MM.1S (cell line): Measurements from ENCODE around the gene MAPK12.

Source experiments
- DNase-seq: peaks from one replicate; pipeline ENCODE4 v3.0.0-alpha.2; 2015
- H2AFZ ChIP-seq: fragments of 300-600 bp; sonication (generic); 2 replicates; pipeline ENCODE4 v1.6.0; 2016; ENCODE audit warnings: antibody characterized with exemption, low read length
- H3F3A ChIP-seq: fragments of 300-600 bp; sonication (generic); 2 replicates; pipeline ENCODE4 v1.6.1; 2016; ENCODE audit warnings: mild to moderate bottlenecking, antibody characterized with exemption, low read length, moderate library complexity, mixed read lengths; ENCODE audit not compliant: insufficient read depth
- H3K27ac ChIP-seq: fragments of 300-600 bp; sonication (generic); 2 replicates; pipeline ENCODE4 v1.5.1; 2016; ENCODE audit warnings: mild to moderate bottlenecking, low read length
- H3K27me3 ChIP-seq: fragments of 300-600 bp; sonication (generic); replicated peaks from 2 replicates; pipeline ENCODE4 v1.6.0; 2016; ENCODE audit warnings: low read length; ENCODE audit not compliant: insufficient read depth
- H3K36me3 ChIP-seq: fragments of 300-600 bp; sonication (generic); replicated peaks from 2 replicates; pipeline ENCODE4 v1.6.1; 2016; ENCODE audit warnings: mild to moderate bottlenecking, low read length, mixed read lengths; ENCODE audit not compliant: insufficient read depth
- H3K4me1 ChIP-seq: fragments of 300-600 bp; sonication (generic); 2 replicates; pipeline ENCODE4 v1.6.1; 2016; ENCODE audit warnings: low read length, mixed read lengths
- H3K4me2 ChIP-seq: fragments of 300-600 bp; sonication (generic); 2 replicates; pipeline ENCODE4 v1.6.0; 2016; ENCODE audit warnings: low read depth, low read length
- H3K4me3 ChIP-seq: fragments of 300-600 bp; sonication (generic); 2 replicates; pipeline ENCODE4 v1.5.1; 2016; ENCODE audit warnings: low read length, mixed read lengths
- H3K79me2 ChIP-seq: fragments of 300-600 bp; sonication (generic); 2 replicates; pipeline ENCODE4 v1.6.1; 2016; ENCODE audit warnings: mixed run types, low read length, mixed read lengths
- H3K9ac ChIP-seq: fragments of 300-600 bp; sonication (generic); 2 replicates; pipeline ENCODE4 v1.6.1; 2016; ENCODE audit warnings: low read length, mixed read lengths
- H3K9me2 ChIP-seq: fragments of 300-600 bp; sonication (generic); replicated peaks from 2 replicates; pipeline ENCODE4 v1.6.1; 2016; ENCODE audit warnings: mild to moderate bottlenecking, low read length, mixed read lengths; ENCODE audit not compliant: insufficient read depth
- H3K9me3 ChIP-seq: fragments of 300-600 bp; sonication (generic); replicated peaks from 2 replicates; pipeline ENCODE4 v1.6.1; 2016; ENCODE audit warnings: mild to moderate bottlenecking, low read length, mixed read lengths; ENCODE audit not compliant: insufficient read depth
- H4K20me1 ChIP-seq: fragments of 300-600 bp; sonication (generic); 2 replicates; pipeline ENCODE4 v1.6.1; 2016; ENCODE audit warnings: mild to moderate bottlenecking, low read length, moderate library complexity, mixed read lengths; ENCODE audit not compliant: insufficient read depth
- CTCF ChIP-seq: fragments of 300-600 bp; sonication (generic); IDR thresholded peaks from 2 replicates; pipeline ENCODE4 v1.5.1; 2016; ENCODE audit warnings: antibody characterized with exemption, low read length, mixed read lengths
- EZH2 ChIP-seq: fragments of 300-600 bp; sonication (generic); optimal IDR thresholded peaks from 2 replicates; pipeline ENCODE3; 2017; ENCODE audit warnings: low read depth, mild to moderate bottlenecking, antibody characterized with exemption, low read length, mixed read lengths
- EZH2phosphoT487 ChIP-seq: fragments of 300-600 bp; sonication (generic); IDR thresholded peaks from 2 replicates; pipeline ENCODE4 v1.6.1; 2018; ENCODE audit warnings: antibody characterized with exemption, low read length

MAPK12 gene

GRCh38 chr22:50292643-50293440, 31.4 kb upstream of the MAPK12 start:
- no peak overlapping the region for H3K9ac ChIP-seq
- no peak for DNase-seq
- H3K79me2 ChIP-seq: peaks cover 12% of the 10 kb centered on the region; the same call in 1 of the 2 replicates
- no peaks in the 10 kb centered on the region for H4K20me1 ChIP-seq
- no peaks in the 10 kb centered on the region for H3K36me3 ChIP-seq
- no peaks in the 10 kb centered on the region for H3K9me3 ChIP-seq
- H3K4me3 ChIP-seq: no peak overlapping the region
- no peaks in the 10 kb centered on the region for H3K27me3 ChIP-seq
- H3F3A ChIP-seq: no peaks in the 10 kb centered on the region
- H3K4me2 ChIP-seq: no peak overlapping the region
- H2AFZ ChIP-seq: no peak overlapping the region
- TF ChIP-seq EZH2: no peak
- no peak for TF ChIP-seq EZH2phosphoT487
- TF ChIP-seq CTCF: no peak
- no peaks in the 10 kb centered on the region for H3K4me1 ChIP-seq
- no peak overlapping the region for H3K27ac ChIP-seq
- no peaks in the 10 kb centered on the region for H3K9me2 ChIP-seq

- DNase-seq: no peak
- Histone ChIP-seq H3K36me3 (no peaks in the 10 kb centered on the region), H3K4me3 (no peak overlapping the region), H3K9me3 (no peaks in the 10 kb centered on the region), H2AFZ (no peak overlapping the region), H3K79me2 (peaks cover 5% of the 10 kb centered on the region; the same call in 1 of the 2 replicates), H3K9ac (no peak overlapping the region), H3K4me2 (no peak overlapping the region), H3K27me3 (no peaks in the 10 kb centered on the region), H3K9me2 (no peaks in the 10 kb centered on the region), H3F3A (no peaks in the 10 kb centered on the region), H3K27ac (no peak overlapping the region), H4K20me1 (no peaks in the 10 kb centered on the region), H3K4me1 (no peaks in the 10 kb centered on the region)
- TF ChIP-seq CTCF (no peak), EZH2 (no peak), EZH2phosphoT487 (no peak)
These were observed 28.6 kb upstream of the MAPK12 start for GRCh38 chr22:50289942-50290630.

GRCh38 chr22:50289151-50289941, 27.9 kb upstream of the MAPK12 start:
- H3K27ac ChIP-seq: no peak overlapping the region
- no peaks in the 10 kb centered on the region for H3K36me3 ChIP-seq
- no peaks in the 10 kb centered on the region for H3K27me3 ChIP-seq
- H3K79me2 ChIP-seq: peaks cover 5% of the 10 kb centered on the region; the same call in 1 of the 2 replicates
- H3K4me3 ChIP-seq: no peak overlapping the region
- DNase-seq: no peak
- no peak overlapping the region for H3K9ac ChIP-seq
- no peaks in the 10 kb centered on the region for H3F3A ChIP-seq
- TF ChIP-seq CTCF: no peak
- TF ChIP-seq EZH2phosphoT487: no peak
- no peak for TF ChIP-seq EZH2
- no peak overlapping the region for H3K4me2 ChIP-seq
- H3K4me1 ChIP-seq: no peaks in the 10 kb centered on the region
- no peaks in the 10 kb centered on the region for H3K9me3 ChIP-seq
- H2AFZ ChIP-seq: no peak overlapping the region
- H4K20me1 ChIP-seq: no peaks in the 10 kb centered on the region
- no peaks in the 10 kb centered on the region for H3K9me2 ChIP-seq
